CD4-positive, alpha-beta T cell (primary cell): Measurements from ENCODE around the gene DNAAF9. TPM values are rescaled to one million over a fixed set of nuclear protein-coding genes. Genes with fewer than 3 reads are reported as not detected.

Experiments
- ATAC-seq: fragments of 200-7000 bp; cut with Tn5 transposase; one replicate; pipeline ENCODE4 v1.10.0; 2022; ENCODE audit warnings: mild to moderate bottlenecking; ENCODE audit not compliant: poor library complexity
- CTCF ChIA-PET: fragments of 350-600 bp; sonication (Branson Sonifier 250); formaldehyde crosslinking; loops from one replicate; lab custom pipeline; 2021; ENCODE audit warnings: antibody characterized with exemption, inconsistent platforms; lab: Charles Lee
- POLR2A ChIA-PET: fragments of 350-600 bp; sonication (Branson Sonifier 250); formaldehyde crosslinking; loops from one replicate; lab custom pipeline; 2021; ENCODE audit warnings: antibody characterized with exemption, inconsistent platforms; lab: Charles Lee
- DNase-seq, 14 experiments: peaks; one replicate each; pipeline ENCODE4 v3.0.0-alpha.2; 2013 to 2020; ENCODE audit warnings: mixed read lengths in 2 of 14
- H3K27ac ChIP-seq, 2 donors: one replicate each; pipeline versions ENCODE4 v1.5.1 to v1.7.0; 2013; ENCODE audit warnings: low read length in 2 of 2, low read depth in 1 of 2, mild to moderate bottlenecking in 1 of 2
- H3K27me3 ChIP-seq, 2 experiments: 1 replicate in 1 of 2; 2 replicates in 1 of 2; pipeline versions ENCODE4 v1.6.1 to v1.7.0; 2013; ENCODE audit warnings: low read length in 2 of 2, control low read depth in 1 of 2, mild to moderate bottlenecking in 1 of 2, moderate library complexity in 1 of 2; ENCODE audit not compliant: insufficient read depth in 2 of 2, control insufficient read depth in 1 of 2
- H3K36me3 ChIP-seq: one replicate; pipeline ENCODE4 v1.6.1; 2013; ENCODE audit warnings: low read length, control low read depth; ENCODE audit not compliant: insufficient read depth
- H3K4me1 ChIP-seq: one replicate; pipeline ENCODE4 v1.6.1; 2013; ENCODE audit warnings: low read length, control low read depth; ENCODE audit not compliant: insufficient read depth
- H3K4me3 ChIP-seq: one replicate; pipeline ENCODE4 v1.5.1; 2013; ENCODE audit warnings: mild to moderate bottlenecking, low read length, moderate library complexity
- H3K9me3 ChIP-seq, 2 experiments: 1 replicate in 1 of 2; 2 replicates in 1 of 2; pipeline versions ENCODE4 v1.6.1 to v1.7.0; 2013; ENCODE audit warnings: low read length in 2 of 2, mild to moderate bottlenecking in 2 of 2, control low read depth in 1 of 2, moderate library complexity in 1 of 2; ENCODE audit not compliant: control insufficient read depth in 1 of 2, insufficient read depth in 1 of 2
- H3K27ac Mint-ChIP-seq: one replicate; pipeline ENCODE4 v1.8.0; 2020; ENCODE audit warnings: mixed read lengths
- H3K27me3 Mint-ChIP-seq: one replicate; pipeline ENCODE4 v1.8.0; 2021; ENCODE audit warnings: mixed read lengths
- H3K36me3 Mint-ChIP-seq: one replicate; pipeline ENCODE4 v1.8.0; 2021; ENCODE audit warnings: low read depth, mixed read lengths
- H3K4me1 Mint-ChIP-seq: one replicate; pipeline ENCODE4 v1.8.0; 2021; ENCODE audit warnings: low read depth, mixed read lengths
- H3K4me3 Mint-ChIP-seq: one replicate; pipeline ENCODE4 v1.8.0; 2020; ENCODE audit warnings: mild to moderate bottlenecking, mixed read lengths
- H3K9me3 Mint-ChIP-seq: one replicate; pipeline ENCODE4 v1.8.0; 2020; ENCODE audit warnings: mixed read lengths
- intact Hi-C, 2 experiments: fragments of 100-400 bp; cut with DNase I in 1 of 2; cut with micrococcal nuclease in 1 of 2; formaldehyde crosslinking; loops; one replicate each; pipeline versions ENCODE4 v1.15.1 to v1.9.0; 2023 to 2025; cut with DNase I, micrococcal nuclease
- total RNA-seq, 174 experiments: library from RNA in 2 of 174; stranded (reverse) in 2 of 174; gene quantifications; one replicate each; pipeline ENCODE4 v1.2.3 and lab custom pipeline; 2021 to 2026
- TF ChIP-seq, protein P1 (sequence below): fragments of 200-600 bp; IDR thresholded peaks from one replicate; pipeline ENCODE4 v1.8.0; 2022; ENCODE audit warnings: antibody characterized with exemption, mild to moderate bottlenecking

Gene DNAAF9
- total RNA-seq, 2 experiments from 2014 or later, result 3.0 TPM

DNA sequence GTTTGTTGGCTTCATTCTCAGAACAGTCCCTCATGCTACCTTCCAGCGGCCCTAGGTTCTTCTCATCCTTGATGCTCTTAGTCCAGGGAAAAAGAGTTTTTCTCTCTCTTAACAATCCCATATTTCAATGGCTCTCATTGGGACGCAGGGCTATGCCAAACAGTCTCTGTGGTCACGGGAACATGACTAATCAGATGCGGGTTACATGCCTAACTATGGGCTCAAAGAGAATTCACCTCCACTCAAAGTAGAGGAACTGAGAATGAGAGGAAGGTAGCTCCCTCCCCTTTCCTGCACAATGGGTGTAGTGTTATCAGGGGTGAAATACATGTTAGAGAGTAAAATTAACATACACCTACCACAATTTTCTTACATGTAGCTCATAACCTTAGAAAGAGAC is 45.2 kb upstream of the DNAAF9 start:
- H3K27ac Mint-ChIP-seq, result no peak overlapping the region
- ChIA-PET POLR2A (no interaction called here), CTCF (no interaction called here)

DNA sequence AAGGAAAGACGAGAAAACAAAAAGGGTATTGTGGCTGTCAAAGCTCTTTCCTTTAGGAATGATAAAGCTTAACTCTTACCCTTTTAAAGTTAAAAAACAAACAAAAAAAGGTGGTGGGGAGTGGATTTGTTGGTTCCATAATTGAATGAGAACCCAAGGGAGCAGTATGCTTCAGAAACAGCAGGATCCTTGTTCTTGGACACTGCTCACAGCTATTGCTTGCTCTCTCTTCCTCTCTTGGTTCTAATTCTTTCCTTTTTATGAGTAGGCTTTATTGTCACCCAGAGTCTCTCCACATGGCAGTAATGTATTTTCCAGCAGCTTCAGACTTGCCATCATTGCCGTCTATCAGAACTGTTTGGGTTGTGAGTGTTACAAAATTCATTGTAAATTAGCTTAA is 44.7 kb upstream of the DNAAF9 start:
- Histone ChIP-seq H3K27me3 (no peaks in the 10 kb centered on the region), H3K36me3 (no peaks in the 10 kb centered on the region), H3K4me1 (no peaks in the 10 kb centered on the region), H3K27ac (no peak overlapping the region), H3K4me3 (no peak overlapping the region), H3K9me3 (no peaks in the 10 kb centered on the region)
- TF ChIP-seq, protein P1, sequence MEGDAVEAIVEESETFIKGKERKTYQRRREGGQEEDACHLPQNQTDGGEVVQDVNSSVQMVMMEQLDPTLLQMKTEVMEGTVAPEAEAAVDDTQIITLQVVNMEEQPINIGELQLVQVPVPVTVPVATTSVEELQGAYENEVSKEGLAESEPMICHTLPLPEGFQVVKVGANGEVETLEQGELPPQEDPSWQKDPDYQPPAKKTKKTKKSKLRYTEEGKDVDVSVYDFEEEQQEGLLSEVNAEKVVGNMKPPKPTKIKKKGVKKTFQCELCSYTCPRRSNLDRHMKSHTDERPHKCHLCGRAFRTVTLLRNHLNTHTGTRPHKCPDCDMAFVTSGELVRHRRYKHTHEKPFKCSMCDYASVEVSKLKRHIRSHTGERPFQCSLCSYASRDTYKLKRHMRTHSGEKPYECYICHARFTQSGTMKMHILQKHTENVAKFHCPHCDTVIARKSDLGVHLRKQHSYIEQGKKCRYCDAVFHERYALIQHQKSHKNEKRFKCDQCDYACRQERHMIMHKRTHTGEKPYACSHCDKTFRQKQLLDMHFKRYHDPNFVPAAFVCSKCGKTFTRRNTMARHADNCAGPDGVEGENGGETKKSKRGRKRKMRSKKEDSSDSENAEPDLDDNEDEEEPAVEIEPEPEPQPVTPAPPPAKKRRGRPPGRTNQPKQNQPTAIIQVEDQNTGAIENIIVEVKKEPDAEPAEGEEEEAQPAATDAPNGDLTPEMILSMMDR, result no peak
- ATAC-seq (no peak), DNase-seq (no peak)
- POLR2A ChIA-PET, result no interaction called here
- Mint-ChIP-seq H3K4me3 (no peak overlapping the region), H3K4me1 (no peaks in the 10 kb centered on the region), H3K9me3 (no peaks in the 10 kb centered on the region), H3K27ac (no peak overlapping the region), H3K27me3 (peaks cover 6% of the 10 kb centered on the region), H3K36me3 (no peaks in the 10 kb centered on the region)
- intact Hi-C loops, result no loop called here
- CTCF ChIA-PET, result no interaction called here

More for the DNA sequence above, 45.2 kb upstream of the DNAAF9 start:
- H3K36me3 ChIP-seq, result no peaks in the 10 kb centered on the region
- H3K27me3 Mint-ChIP-seq, result peaks cover 11% of the 10 kb centered on the region
- no peak overlapping the region for H3K4me3 ChIP-seq
- no peaks in the 10 kb centered on the region for H3K36me3 Mint-ChIP-seq
- no peaks in the 10 kb centered on the region for H3K4me1 Mint-ChIP-seq
- no peaks in the 10 kb centered on the region for H3K4me1 ChIP-seq
- no peaks in the 10 kb centered on the region for H3K9me3 Mint-ChIP-seq
- H3K27me3 ChIP-seq, result peaks cover 0 to 4% of the 10 kb centered on the region in 2 experiments
- intact Hi-C loops, result no loop called here
- no peak for DNase-seq
- TF ChIP-seq, protein P1, result no peak
- H3K9me3 ChIP-seq, result no peaks in the 10 kb centered on the region
- H3K4me3 Mint-ChIP-seq, result no peak overlapping the region
- no peak for ATAC-seq
- no peak overlapping the region for H3K27ac ChIP-seq

DNA sequence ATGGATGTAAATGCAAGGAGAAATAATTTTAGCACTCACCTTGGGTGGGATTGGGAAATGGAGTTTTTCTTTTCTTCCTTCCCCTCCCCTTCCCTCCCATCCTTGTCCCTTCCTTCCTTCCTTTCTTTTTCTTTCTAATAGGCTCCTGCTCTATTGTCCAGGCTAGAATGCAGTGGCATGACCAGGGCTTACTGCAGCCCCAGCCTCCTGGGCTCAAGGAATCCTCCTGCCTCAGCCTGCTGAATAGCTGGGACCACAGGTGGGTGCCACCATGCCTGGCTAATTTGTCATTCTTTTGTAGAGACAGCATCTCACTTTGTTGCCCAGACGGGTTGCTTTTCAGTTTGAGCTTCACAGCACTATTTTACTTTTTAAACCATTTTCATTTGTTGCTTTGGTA is 41.9 kb upstream of the DNAAF9 start:
- H3K4me1 ChIP-seq, result no peaks in the 10 kb centered on the region
- no peaks in the 10 kb centered on the region for H3K36me3 ChIP-seq
- H3K4me3 ChIP-seq, result no peak overlapping the region
- no peaks in the 10 kb centered on the region for H3K9me3 ChIP-seq
- no peaks in the 10 kb centered on the region for H3K27me3 ChIP-seq
- Mint-ChIP-seq H3K4me3 (no peak overlapping the region), H3K4me1 (no peaks in the 10 kb centered on the region), H3K9me3 (no peaks in the 10 kb centered on the region), H3K36me3 (no peaks in the 10 kb centered on the region), H3K27me3 (peaks cover 6% of the 10 kb centered on the region), H3K27ac (no peak overlapping the region)
- TF ChIP-seq, protein P1, result no peak
- no peak for DNase-seq
- no peak overlapping the region for H3K27ac ChIP-seq
- intact Hi-C loops, result no loop called here
- CTCF ChIA-PET, result no interaction called here
- ATAC-seq, result no peak
- POLR2A ChIA-PET, result no interaction called here
